Measurements from ENCODE around the gene CCNDBP1. TPM values are rescaled to one million over a fixed set of nuclear protein-coding genes. Genes with fewer than 3 reads are reported as not detected.
"Not testable (repeated sequence)": the region's sequence is repeated elsewhere in the genome, so short reads cannot be mapped to it uniquely, and the experiment has no call there.

Gene CCNDBP1
- total and polyA plus RNA-seq, 10 donors, result 54.6 to 99.2 (median 68.4) TPM

- Histone ChIP-seq H3K4me1 (peaks cover 0 to 9% (median 0%) of the 10 kb centered on the region in 6 donors), H3K36me3 (no peaks in the 10 kb centered on the region), H3K27ac (no peak within 1 kb of the TSS), H3K9me3 (no peaks in the 10 kb centered on the region), H3K4me3 (peak within 1 kb of the TSS in 1 of 8 donors; percentile 2), H3K27me3 (replicated peaks in 1 of 7) (peaks cover 0 to 10% (median 0%) of the 10 kb centered on the region in 7 donors)
- DNase-seq, result no peak
- 61 to 85% (median 72%) methylated on average over 3 of the region's 3 CpGs for WGBS, 5 donors
- TF ChIP-seq POLR2AphosphoS5 (IDR thresholded peaks at IDR 0.05) (no peak), POLR2A (IDR thresholded peaks at IDR 0.05) (no peak)
- TF ChIP-seq, protein P1, sequence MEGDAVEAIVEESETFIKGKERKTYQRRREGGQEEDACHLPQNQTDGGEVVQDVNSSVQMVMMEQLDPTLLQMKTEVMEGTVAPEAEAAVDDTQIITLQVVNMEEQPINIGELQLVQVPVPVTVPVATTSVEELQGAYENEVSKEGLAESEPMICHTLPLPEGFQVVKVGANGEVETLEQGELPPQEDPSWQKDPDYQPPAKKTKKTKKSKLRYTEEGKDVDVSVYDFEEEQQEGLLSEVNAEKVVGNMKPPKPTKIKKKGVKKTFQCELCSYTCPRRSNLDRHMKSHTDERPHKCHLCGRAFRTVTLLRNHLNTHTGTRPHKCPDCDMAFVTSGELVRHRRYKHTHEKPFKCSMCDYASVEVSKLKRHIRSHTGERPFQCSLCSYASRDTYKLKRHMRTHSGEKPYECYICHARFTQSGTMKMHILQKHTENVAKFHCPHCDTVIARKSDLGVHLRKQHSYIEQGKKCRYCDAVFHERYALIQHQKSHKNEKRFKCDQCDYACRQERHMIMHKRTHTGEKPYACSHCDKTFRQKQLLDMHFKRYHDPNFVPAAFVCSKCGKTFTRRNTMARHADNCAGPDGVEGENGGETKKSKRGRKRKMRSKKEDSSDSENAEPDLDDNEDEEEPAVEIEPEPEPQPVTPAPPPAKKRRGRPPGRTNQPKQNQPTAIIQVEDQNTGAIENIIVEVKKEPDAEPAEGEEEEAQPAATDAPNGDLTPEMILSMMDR (IDR thresholded peaks at IDR 0.05 in 8 of 11, conservative IDR thresholded peaks at IDR 0.05 in 3 of 11), result no peak
- intact Hi-C loops (cut with DNase I; ENCODE audit: low total_unique reads), result no loop called here
Observed at GRCh38 chr15:43220991-43221403, 35.8 kb downstream of the CCNDBP1 start, which contains the start of gene EPB42. Gene EPB42 (minus strand): TSS chr15:43221018. CDS start chr15:43220825, 193 bp downstream.

DNA sequence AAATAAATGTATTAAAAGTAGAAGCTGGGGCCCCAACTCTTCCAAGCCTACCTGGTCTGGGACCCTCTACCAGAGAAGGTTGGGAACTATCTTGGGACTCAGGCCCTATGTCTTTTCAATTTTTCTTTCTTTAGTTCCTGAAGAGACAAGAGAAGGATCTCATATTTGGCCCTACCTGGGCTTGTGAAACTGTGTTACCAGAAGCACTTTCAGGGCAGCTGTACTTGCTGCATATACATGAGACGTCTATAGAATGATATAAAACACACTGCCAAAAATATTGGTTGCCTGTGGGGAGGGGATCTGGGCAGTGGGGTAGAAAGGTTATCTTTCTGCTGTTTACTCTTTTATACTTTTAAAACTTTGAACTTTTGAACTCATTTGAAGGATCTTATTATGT, 36.2 kb downstream of the CCNDBP1 start:
- TF ChIP-seq POLR2AphosphoS5 (IDR thresholded peaks at IDR 0.05) (no peak), POLR2A (IDR thresholded peaks at IDR 0.05) (no peak)
- TF ChIP-seq, protein P1 (IDR thresholded peaks at IDR 0.05 in 8 of 11, conservative IDR thresholded peaks at IDR 0.05 in 3 of 11), result no peak
- WGBS, 5 donors, result 76 to 94% (median 77%) methylated on average over 1 of the region's 1 CpG
- Histone ChIP-seq H3K4me1 (peaks cover 0 to 9% (median 0%) of the 10 kb centered on the region in 6 donors), H3K36me3 (no peaks in the 10 kb centered on the region), H3K4me3 (no peak overlapping the region), H3K27me3 (replicated peaks in 1 of 7) (peaks cover 0 to 12% (median 0%) of the 10 kb centered on the region in 7 donors), H3K9me3 (no peaks in the 10 kb centered on the region), H3K27ac (no peak overlapping the region)
- DNase-seq, result no peak
- intact Hi-C loops (cut with DNase I; ENCODE audit: low total_unique reads), result no loop called here

GRCh38 chr15:43225201-43225949, 40.2 kb downstream of the CCNDBP1 start:
- TF ChIP-seq, protein P1 (IDR thresholded peaks at IDR 0.05 in 8 of 11, conservative IDR thresholded peaks at IDR 0.05 in 3 of 11), result peak; percentile 43 to 83 (median 75)
- TF ChIP-seq POLR2A (IDR thresholded peaks at IDR 0.05), result no peak
- WGBS, 5 donors, result 44 to 47% (median 45%) methylated on average over 16 of the region's 16 CpGs
- Histone ChIP-seq H3K4me3 (no peak overlapping the region), H3K4me1 (peaks cover 0 to 9% (median 0%) of the 10 kb centered on the region in 6 donors), H3K9me3 (no peaks in the 10 kb centered on the region), H3K36me3 (no peaks in the 10 kb centered on the region), H3K27me3 (replicated peaks in 1 of 7) (peaks cover 0 to 6% (median 0%) of the 10 kb centered on the region in 7 donors), H3K27ac (no peak overlapping the region)
- no peak for DNase-seq
- intact Hi-C loops (cut with DNase I; ENCODE audit: low total_unique reads), result loop anchor here (2.0 kb wide), 1 partner anchor 59 kb away; no protein-coding TSS in a partner anchor

GRCh38 chr15:43225950-43226255, 40.7 kb downstream of the CCNDBP1 start:
- H3K27me3 ChIP-seq (replicated peaks in 1 of 7); DNase-seq; H3K27ac ChIP-seq; H3K4me1 ChIP-seq; H3K36me3 ChIP-seq; H3K4me3 ChIP-seq; H3K9me3 ChIP-seq: not testable (repeated sequence)
- intact Hi-C loops (cut with DNase I; ENCODE audit: low total_unique reads), result loop anchor here (2.0 kb wide), 1 partner anchor 59 kb away; no protein-coding TSS in a partner anchor
- 69 to 82% (median 81%) methylated on average over 12 of the region's 12 CpGs for WGBS, 5 donors
